K562 treated with DMSO at 1 percent for 24 hours (cell line): ENCODE results near the gene SLC50A1. TPM values are rescaled to one million over a fixed set of nuclear protein-coding genes. Genes with fewer than 3 reads are reported as not detected.

Experiments used
- total RNA-seq: library from RNA; unstranded; fragments of 300-600 nt; gene quantifications from 2 replicates; pipeline ENCODE4 v1.2.3, GENCODE V29; 2022; ENCODE audit warnings: low read depth; ENCODE audit not compliant: insufficient read depth

The SLC50A1 gene
- 107 and 111 TPM in 2 replicates for total RNA-seq

GRCh38 chr1:155135415-155136028 lies at the start of gene SLC50A1:
TSS of gene SLC50A1 (plus strand) at chr1:155135852. CDS start at chr1:155135912, 60 bp downstream.

GRCh38 chr1:155127105-155127966 lies 8.3 kb upstream of the SLC50A1 start, which contains the start of gene EFNA1:
TSS of gene EFNA1 (plus strand) at chr1:155127876. CDS start at chr1:155127978, 102 bp downstream.

GRCh38 chr1:155139895-155140629 lies 4.4 kb downstream of the SLC50A1 start, which contains the start of gene DPM3:
TSS of gene DPM3 (minus strand) at chr1:155140531. CDS start at chr1:155140240, 291 bp downstream.

GRCh38 chr1:155172732-155173477 lies 37.3 kb downstream of the SLC50A1 start, which contains the start of gene KRTCAP2:
TSS of gene KRTCAP2 (minus strand) at chr1:155173304. CDS start at chr1:155173224, 80 bp downstream.

GRCh38 chr1:155173478-155174323 lies 38.0 kb downstream of the SLC50A1 start, which contains the start of gene TRIM46:
TSS of gene TRIM46 (plus strand) at chr1:155173849. CDS start at chr1:155173967, 118 bp downstream.

Other genes starting within 250 kb of the SLC50A1 start
- 22.5 and 25.3 TPM in 2 replicates for gene PMVK, start 199.1 kb upstream of the SLC50A1 start, total RNA-seq
- gene PBXIP1, start 179.8 kb upstream of the SLC50A1 start, total RNA-seq: 22.6 and 23.0 TPM in 2 replicates
- gene PYGO2, start 174.1 kb upstream of the SLC50A1 start, total RNA-seq: 49.1 and 50.8 TPM in 2 replicates
- gene SHC1, start 165.1 kb upstream of the SLC50A1 start, total RNA-seq: 53.7 and 61.2 TPM in 2 replicates
- 334 and 346 TPM in 2 replicates for gene CKS1B, start 161.2 kb upstream of the SLC50A1 start, total RNA-seq
- 45.3 and 54.6 TPM in 2 replicates for gene FLAD1, start 152.5 kb upstream of the SLC50A1 start, total RNA-seq
- gene LENEP, start 142.3 kb upstream of the SLC50A1 start, total RNA-seq: not detected in 2 replicates
- 41.9 and 50.3 TPM in 2 replicates for gene ZBTB7B, start 133.1 kb upstream of the SLC50A1 start, total RNA-seq
- 0.68 and 2.1 TPM in 2 replicates for gene DCST2, start 102.1 kb upstream of the SLC50A1 start, total RNA-seq
- gene DCST1, start 102.0 kb upstream of the SLC50A1 start, total RNA-seq: not detected in 2 replicates
- gene ADAM15, start 84.5 kb upstream of the SLC50A1 start, total RNA-seq: 60.0 and 63.6 TPM in 2 replicates
- gene EFNA4, start 72.1 kb upstream of the SLC50A1 start, total RNA-seq: 16.7 and 17.6 TPM in 2 replicates
- gene EFNA3, start 57.0 kb upstream of the SLC50A1 start, total RNA-seq: 5.8 and 5.9 TPM in 2 replicates
- gene EFNA1, start 8.0 kb upstream of the SLC50A1 start, total RNA-seq: 4.9 and 5.8 TPM in 2 replicates
- 97.5 and 132 TPM in 2 replicates for gene DPM3, start 4.7 kb downstream of the SLC50A1 start, total RNA-seq
- gene KRTCAP2, start 37.5 kb downstream of the SLC50A1 start, total RNA-seq: 319 and 328 TPM in 2 replicates
- not detected in 2 replicates for gene TRIM46, start 38.0 kb downstream of the SLC50A1 start, total RNA-seq
- gene THBS3, start 72.0 kb downstream of the SLC50A1 start, total RNA-seq: 4.2 and 4.4 TPM in 2 replicates
- 72.4 and 82.0 TPM in 2 replicates for gene MTX1, start 72.8 kb downstream of the SLC50A1 start, total RNA-seq
- gene ENTREP3, start 119.6 kb downstream of the SLC50A1 start, total RNA-seq: 38.1 and 40.6 TPM in 2 replicates
- 123 and 125 TPM in 2 replicates for gene SCAMP3, start 126.5 kb downstream of the SLC50A1 start, total RNA-seq
- 33.3 and 42.5 TPM in 2 replicates for gene CLK2, start 137.7 kb downstream of the SLC50A1 start, total RNA-seq
- 5.9 and 6.2 TPM in 2 replicates for gene HCN3, start 141.6 kb downstream of the SLC50A1 start, total RNA-seq
- 18.6 and 20.2 TPM in 2 replicates for gene PKLR, start 165.6 kb downstream of the SLC50A1 start, total RNA-seq
- gene FDPS, start 173.0 kb downstream of the SLC50A1 start, total RNA-seq: 215 TPM in 2 replicates
- 75.1 and 77.0 TPM in 2 replicates for gene RUSC1, start 185.0 kb downstream of the SLC50A1 start, total RNA-seq